Left ventricle myocardium inferior (tissue), 1 donor: ENCODE results near the gene NCK2. TPM values are rescaled to one million over a fixed set of nuclear protein-coding genes. Genes with fewer than 3 reads are reported as not detected.

ENCODE experiments used
- DNase-seq: peaks from one replicate; pipeline ENCODE4 v3.0.0-alpha.2; 2020
- H3K27ac ChIP-seq: fragments of 200-600 bp; replicated peaks from 2 replicates; pipeline ENCODE4 v1.8.0; 2021
- H3K27me3 ChIP-seq: fragments of 200-600 bp; 2 replicates; pipeline ENCODE4 v1.8.0; 2021; ENCODE audit warnings: low read depth
- H3K36me3 ChIP-seq: fragments of 200-600 bp; 2 replicates; pipeline ENCODE4 v1.8.0; 2021
- H3K4me1 ChIP-seq: fragments of 200-600 bp; 2 replicates; pipeline ENCODE4 v1.8.0; 2021
- H3K4me3 ChIP-seq: fragments of 200-600 bp; 2 replicates; pipeline ENCODE4 v1.8.0; 2021; ENCODE audit warnings: mild to moderate bottlenecking, moderate library complexity
- H3K9me3 ChIP-seq: fragments of 200-600 bp; replicated peaks from 2 replicates; pipeline ENCODE4 v1.8.0; 2021
- intact Hi-C: fragments of 100-400 bp; cut with micrococcal nuclease; formaldehyde crosslinking; loops from one replicate; pipeline ENCODE4 v1.11.0; 2022
- total RNA-seq: library from RNA; stranded (reverse); fragmentation: NEBNext Ultra II Directional; extraction: Animal tissue kit (Norgen Biotek cat#: 25700); gene quantifications from one replicate; pipeline ENCODE4 v1.2.1, GENCODE V29; 2021
- TF ChIP-seq, protein P1 (sequence below): fragments of 200-600 bp; IDR thresholded peaks from 2 replicates; pipeline ENCODE4 v1.8.0; 2021; ENCODE audit warnings: antibody characterized with exemption, mild to moderate bottlenecking, borderline replicate concordance
- donor health status: DM: no; HTN: yes; CAD: no; lungs with severe emphysema.

Gene NCK2
- total RNA-seq, 1 donor from 2014 or later = 24.7 TPM

DNA sequence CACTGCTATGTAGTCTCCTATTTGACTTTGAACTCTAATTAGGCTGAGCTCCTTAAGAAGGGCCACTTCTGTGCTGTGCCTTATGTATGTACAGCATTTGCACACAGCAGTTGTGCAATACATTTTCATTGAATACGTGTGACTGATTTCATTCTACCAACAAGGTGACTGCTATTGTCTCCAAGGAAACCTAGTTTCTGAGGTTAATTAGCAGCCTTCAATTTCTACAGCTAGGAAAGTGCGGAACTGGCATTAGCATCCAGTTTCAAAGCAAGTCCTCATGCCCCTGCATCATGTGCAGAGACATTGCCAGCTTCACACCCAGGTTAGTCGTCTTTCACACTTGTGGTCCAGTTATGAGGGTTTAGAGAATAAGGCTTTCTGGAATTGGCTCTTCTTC lies 58.6 kb downstream of the NCK2 start:
- no peak overlapping the region for H3K27ac ChIP-seq
- H3K9me3 ChIP-seq = no peaks in the 10 kb centered on the region
- H3K36me3 ChIP-seq = no peaks in the 10 kb centered on the region
- intact Hi-C loops = no loop called here
- peaks cover 71% of the 10 kb centered on the region for H3K4me1 ChIP-seq
- H3K4me3 ChIP-seq = no peak overlapping the region
- H3K27me3 ChIP-seq = no peaks in the 10 kb centered on the region
- no peak for DNase-seq
- TF ChIP-seq, protein P1, sequence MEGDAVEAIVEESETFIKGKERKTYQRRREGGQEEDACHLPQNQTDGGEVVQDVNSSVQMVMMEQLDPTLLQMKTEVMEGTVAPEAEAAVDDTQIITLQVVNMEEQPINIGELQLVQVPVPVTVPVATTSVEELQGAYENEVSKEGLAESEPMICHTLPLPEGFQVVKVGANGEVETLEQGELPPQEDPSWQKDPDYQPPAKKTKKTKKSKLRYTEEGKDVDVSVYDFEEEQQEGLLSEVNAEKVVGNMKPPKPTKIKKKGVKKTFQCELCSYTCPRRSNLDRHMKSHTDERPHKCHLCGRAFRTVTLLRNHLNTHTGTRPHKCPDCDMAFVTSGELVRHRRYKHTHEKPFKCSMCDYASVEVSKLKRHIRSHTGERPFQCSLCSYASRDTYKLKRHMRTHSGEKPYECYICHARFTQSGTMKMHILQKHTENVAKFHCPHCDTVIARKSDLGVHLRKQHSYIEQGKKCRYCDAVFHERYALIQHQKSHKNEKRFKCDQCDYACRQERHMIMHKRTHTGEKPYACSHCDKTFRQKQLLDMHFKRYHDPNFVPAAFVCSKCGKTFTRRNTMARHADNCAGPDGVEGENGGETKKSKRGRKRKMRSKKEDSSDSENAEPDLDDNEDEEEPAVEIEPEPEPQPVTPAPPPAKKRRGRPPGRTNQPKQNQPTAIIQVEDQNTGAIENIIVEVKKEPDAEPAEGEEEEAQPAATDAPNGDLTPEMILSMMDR = no peak

DNA sequence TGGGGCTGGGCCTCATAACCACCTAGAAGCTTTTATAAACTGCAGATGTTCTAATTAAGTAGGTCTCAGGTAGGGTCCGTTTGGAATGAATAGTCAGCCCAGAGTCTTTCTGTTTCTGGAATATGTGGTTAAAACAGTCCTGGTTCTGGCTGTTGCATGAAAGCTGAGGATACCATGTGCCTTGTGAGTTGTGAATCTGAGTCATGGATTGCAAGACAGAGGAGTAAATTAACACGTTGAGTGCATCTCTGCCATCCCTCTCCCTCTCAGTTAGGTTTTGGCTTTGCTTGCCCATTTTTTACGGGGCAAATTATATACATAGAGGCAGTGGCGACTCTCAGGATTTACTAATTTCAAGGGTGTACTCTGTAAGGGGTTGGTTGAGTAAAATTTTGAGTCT lies 59.1 kb downstream of the NCK2 start:
- Histone ChIP-seq H3K9me3 (no peaks in the 10 kb centered on the region), H3K4me1 (peaks cover 71% of the 10 kb centered on the region), H3K27ac (no peak overlapping the region), H3K36me3 (no peaks in the 10 kb centered on the region), H3K27me3 (no peaks in the 10 kb centered on the region), H3K4me3 (no peak overlapping the region)
- intact Hi-C loops = no loop called here
- DNase-seq = no peak
- TF ChIP-seq, protein P1 = no peak

DNA sequence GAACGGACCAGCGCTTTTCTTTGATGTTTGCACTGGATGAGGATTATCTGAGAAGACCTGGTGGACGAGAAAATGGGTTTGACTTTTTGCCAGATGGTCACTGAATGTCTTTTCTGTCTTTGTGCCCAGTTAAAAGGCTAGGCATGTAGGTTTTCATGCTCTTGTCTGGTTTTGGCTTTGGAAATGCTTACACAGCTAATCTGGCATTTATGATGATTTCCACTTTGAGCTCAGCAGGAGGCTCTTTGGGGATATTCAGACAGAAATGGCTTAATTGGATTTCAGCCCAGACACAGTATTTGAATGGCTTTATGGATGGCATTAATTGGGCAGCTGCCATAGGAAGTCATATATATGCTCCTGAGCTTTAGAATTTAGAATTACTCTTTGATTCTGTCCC lies 59.6 kb downstream of the NCK2 start:
- intact Hi-C loops = no loop called here
- H3K27ac ChIP-seq = no peak overlapping the region
- H3K27me3 ChIP-seq = no peaks in the 10 kb centered on the region
- TF ChIP-seq, protein P1 = no peak
- peaks cover 68% of the 10 kb centered on the region for H3K4me1 ChIP-seq
- H3K9me3 ChIP-seq = no peaks in the 10 kb centered on the region
- no peak for DNase-seq
- H3K4me3 ChIP-seq = no peak overlapping the region
- H3K36me3 ChIP-seq = no peaks in the 10 kb centered on the region

DNA sequence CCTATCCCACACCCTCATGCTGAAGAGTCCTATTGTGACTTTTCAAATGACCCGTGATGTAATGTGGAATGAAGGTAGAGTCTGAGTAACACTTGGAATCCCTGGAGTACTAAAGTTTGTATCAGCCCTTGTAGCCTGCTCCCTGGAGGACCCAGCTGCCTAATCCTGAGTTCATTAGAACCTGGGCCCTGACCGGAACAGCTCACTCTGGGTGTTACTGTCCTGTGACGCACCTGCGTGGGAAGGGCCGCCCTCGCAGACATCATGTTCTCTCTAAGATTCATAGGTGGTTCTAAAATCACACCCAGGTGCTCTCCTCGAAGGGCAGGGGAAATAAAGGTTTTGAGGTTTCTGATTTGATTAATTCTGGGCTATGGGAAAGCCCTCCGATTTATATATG lies 62.3 kb downstream of the NCK2 start:
- TF ChIP-seq, protein P1 = no peak
- intact Hi-C loops = no loop called here
- Histone ChIP-seq H3K36me3 (no peaks in the 10 kb centered on the region), H3K4me1 (peaks cover 65% of the 10 kb centered on the region), H3K4me3 (no peak overlapping the region), H3K9me3 (no peaks in the 10 kb centered on the region), H3K27ac (no peak overlapping the region), H3K27me3 (no peaks in the 10 kb centered on the region)
- DNase-seq = no peak

DNA sequence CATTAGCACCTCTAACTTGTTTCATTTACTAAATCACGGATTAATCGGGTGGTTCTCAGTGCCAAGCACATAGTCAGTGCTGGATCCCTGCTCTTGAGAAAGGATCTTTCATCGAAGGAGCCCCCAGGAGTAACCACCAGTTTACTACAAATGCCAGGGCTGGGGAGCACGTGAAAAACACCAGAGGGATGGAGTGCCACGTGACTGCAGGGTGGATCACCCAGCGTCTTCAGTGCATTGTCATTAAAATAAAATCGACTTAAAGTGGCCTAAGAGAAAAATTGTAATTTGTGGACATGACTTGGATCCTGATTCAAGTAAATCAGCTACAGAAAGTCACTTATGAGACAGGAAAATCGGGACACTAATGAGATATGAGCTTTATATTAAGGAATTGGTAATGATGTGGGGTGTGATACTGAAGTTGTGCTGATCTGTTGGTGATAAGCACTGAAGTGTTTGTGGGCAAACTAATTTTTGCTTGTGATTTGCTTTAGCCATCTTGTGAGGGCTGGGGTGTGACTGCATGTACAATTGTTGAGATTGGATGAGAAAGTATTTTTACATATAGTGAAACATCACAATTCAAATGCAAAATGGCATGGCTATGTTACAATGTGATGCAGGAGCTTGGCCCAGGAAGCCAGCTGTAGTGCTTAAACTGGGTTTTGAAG lies 63.8 kb downstream of the NCK2 start:
- Histone ChIP-seq H3K4me1 (peaks cover 65% of the 10 kb centered on the region), H3K4me3 (no peak overlapping the region), H3K36me3 (no peaks in the 10 kb centered on the region), H3K9me3 (no peaks in the 10 kb centered on the region), H3K27ac (no peak overlapping the region), H3K27me3 (no peaks in the 10 kb centered on the region)
- intact Hi-C loops = no loop called here
- TF ChIP-seq, protein P1 = no peak
- no peak for DNase-seq
